AG04450 (cell line): ENCODE data around the gene DFFB. TPM values are rescaled to one million over a fixed set of nuclear protein-coding genes. Genes with fewer than 3 reads are reported as not detected.

Experiments
- CTCF ChIA-PET: fragments of 300-600, 350-600 bp; formaldehyde crosslinking; extraction: SDS; loops from one replicate; lab custom pipeline; 2022; ENCODE audit warnings: antibody characterized with exemption, inconsistent platforms; lab: Charles Lee
- POLR2A ChIA-PET: fragments of 350-600 bp; formaldehyde crosslinking; extraction: SDS; loops from one replicate; lab custom pipeline; 2021; ENCODE audit warnings: antibody characterized with exemption, inconsistent platforms; lab: Yijun Ruan, JAX
- DNase-seq: peaks from one replicate; pipeline ENCODE4 v3.0.0-alpha.2; 2011; ENCODE audit warnings: low read depth, low spot score
- H3K27ac ChIP-seq: one replicate; pipeline ENCODE4 v1.5.1; 2012; ENCODE audit warnings: low read depth, low read length, control low read depth
- H3K27me3 ChIP-seq: one replicate; pipeline ENCODE4 v1.6.0; 2012; ENCODE audit warnings: low read length; ENCODE audit not compliant: control insufficient read depth, insufficient read depth
- H3K4me3 ChIP-seq: 2 replicates; pipeline ENCODE4 v1.5.1; 2011; ENCODE audit warnings: mild to moderate bottlenecking, low read depth, low read length, control low read depth
- H3K9me3 ChIP-seq: 2 replicates; pipeline ENCODE4 v1.5.1; 2012; ENCODE audit warnings: low read length; ENCODE audit not compliant: control insufficient read depth, insufficient read depth
- CTCF ChIP-seq: IDR thresholded peaks from 2 replicates; pipeline ENCODE4 v1.5.1; 2011; ENCODE audit warnings: low read depth, low read length, control low read depth, inconsistent platforms
- polyA plus RNA-seq: library from polyadenylated mRNA; depleted of rRNA; stranded (reverse); fragments of >200 nt; gene quantifications from 2 replicates; pipeline ENCODE4 v1.2.3, GENCODE V29; 2011

Gene DFFB
- polyA plus RNA-seq, 1 experiment: 6.9 TPM

- no peak for DNase-seq
- ChIA-PET POLR2A (no interaction called here), CTCF (interaction anchor here (1.0 kb wide), 1 partner anchor 362 kb away, joined by 3 read pairs; no protein-coding TSS in a partner anchor)
- Histone ChIP-seq H3K27me3 (no peaks in the 10 kb centered on the region), H3K27ac (no peak overlapping the region), H3K9me3 (no peaks in the 10 kb centered on the region; the same call in 1 of the 2 replicates), H3K4me3 (no peak overlapping the region)
- no peak for TF ChIP-seq CTCF
Measured at GRCh38 chr1:3814065-3814464, 43.2 kb upstream of the DFFB start.

DNA sequence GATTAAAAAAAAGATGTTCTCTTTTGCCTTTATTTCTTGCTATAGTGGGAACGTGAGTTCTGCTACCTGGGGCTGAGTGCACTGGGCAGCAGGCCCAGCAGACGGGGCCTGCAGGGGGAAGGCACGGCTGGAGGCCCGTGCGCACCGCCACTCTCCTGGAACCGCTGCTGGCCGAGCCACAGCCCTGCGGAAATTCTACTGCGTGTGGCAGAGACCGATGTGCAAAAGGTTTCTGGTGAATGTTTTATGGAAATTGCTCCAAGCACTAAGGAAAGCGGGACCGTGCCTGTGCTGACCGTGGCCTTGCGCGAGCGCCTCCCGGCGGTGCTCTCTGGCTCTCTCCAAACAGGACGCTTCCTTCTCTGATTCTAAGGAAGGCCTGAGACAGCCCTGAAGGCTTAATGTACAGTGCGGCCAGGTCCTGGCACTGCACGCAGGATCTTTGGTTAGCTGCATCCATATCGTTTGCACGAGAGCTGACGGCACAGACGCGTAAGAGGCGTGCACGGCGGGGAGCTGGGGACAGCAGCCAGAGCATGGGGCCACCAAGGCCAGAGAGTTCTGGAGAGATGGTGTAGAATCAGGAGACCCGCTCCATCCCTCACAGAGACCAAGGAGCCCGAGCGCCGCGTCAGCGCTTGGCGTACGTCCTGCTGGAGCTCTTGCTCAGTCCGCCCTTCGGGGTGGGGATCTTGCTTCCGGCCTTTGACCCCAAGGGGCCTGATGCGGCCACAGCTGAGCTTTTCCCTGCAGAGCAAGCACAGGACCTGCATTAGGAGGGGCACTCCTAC, 42.3 kb upstream of the DFFB start:
- H3K9me3 ChIP-seq: no peaks in the 10 kb centered on the region; the same call in 1 of the 2 replicates
- CTCF ChIA-PET: interaction anchor here (1.0 kb wide), 1 partner anchor 362 kb away, joined by 3 read pairs; no protein-coding TSS in a partner anchor
- no peak overlapping the region for H3K27ac ChIP-seq
- no peak for DNase-seq
- no peak for TF ChIP-seq CTCF
- H3K4me3 ChIP-seq: no peak overlapping the region
- POLR2A ChIA-PET: no interaction called here
- no peaks in the 10 kb centered on the region for H3K27me3 ChIP-seq

GRCh38 chr1:3816331-3817137, 40.7 kb upstream of the DFFB start:
- DNase-seq: no peak
- Histone ChIP-seq H3K27ac (no peak overlapping the region), H3K4me3 (no peak overlapping the region), H3K9me3 (no peaks in the 10 kb centered on the region; the same call in 1 of the 2 replicates), H3K27me3 (no peaks in the 10 kb centered on the region)
- TF ChIP-seq CTCF: no peak
- ChIA-PET POLR2A (no interaction called here), CTCF (no interaction called here)

GRCh38 chr1:3817138-3817740, 40.0 kb upstream of the DFFB start:
- ChIA-PET CTCF (no interaction called here), POLR2A (no interaction called here)
- Histone ChIP-seq H3K4me3 (no peak overlapping the region), H3K27ac (no peak overlapping the region), H3K9me3 (no peaks in the 10 kb centered on the region; the same call in 1 of the 2 replicates), H3K27me3 (no peaks in the 10 kb centered on the region)
- no peak for DNase-seq
- TF ChIP-seq CTCF: no peak
